HepG2 (cell line): ENCODE data around the gene GNAT3. TPM values are rescaled to one million over a fixed set of nuclear protein-coding genes. Genes with fewer than 3 reads are reported as not detected.

ENCODE experiments used
- HMG20A ChIP-seq: IDR thresholded peaks from 2 replicates; pipeline ENCODE4 v1.6.1; 2016; ENCODE audit warnings: borderline replicate concordance
- IKZF5 ChIP-seq: IDR thresholded peaks from 2 replicates; pipeline ENCODE4 v1.6.1; 2018; ENCODE audit warnings: missing genetic modification reagents, mild to moderate bottlenecking, missing compliant biosample characterization
- MLLT10 ChIP-seq: sonication (generic); formaldehyde crosslinking; IDR thresholded peaks from 2 replicates; pipeline ENCODE4 v1.4.0; 2020; ENCODE audit warnings: missing genetic modification reagents
- NFIB ChIP-seq: sonication (generic); formaldehyde crosslinking; IDR thresholded peaks from 2 replicates; pipeline ENCODE4 v1.9.0; 2021; ENCODE audit warnings: missing genetic modification reagents, mild to moderate bottlenecking, borderline replicate concordance
- PBX3 ChIP-seq: sonication (generic); formaldehyde crosslinking; IDR thresholded peaks from 2 replicates; pipeline ENCODE4 v1.8.1; 2023; ENCODE audit warnings: missing genetic modification reagents, inconsistent platforms, borderline replicate concordance
- PPARG ChIP-seq: conservative IDR thresholded peaks from 2 replicates; pipeline ENCODE4 v1.6.1; 2016; ENCODE audit warnings: missing biosample characterization, missing genetic modification reagents
- TCF7L2 ChIP-seq: IDR thresholded peaks from 2 replicates; pipeline ENCODE4 v1.6.1; 2011; ENCODE audit warnings: mild to moderate bottlenecking, low read depth, low read length, moderate library complexity
- ZNF230 ChIP-seq: sonication (generic); formaldehyde crosslinking; IDR thresholded peaks from 2 replicates; pipeline ENCODE4 v1.4.0; 2020; ENCODE audit warnings: mild to moderate bottlenecking, missing genetic modification reagents
- ZNF329 ChIP-seq: sonication (generic); formaldehyde crosslinking; IDR thresholded peaks from 2 replicates; pipeline ENCODE4 v1.9.0; 2021; ENCODE audit warnings: low read depth, mild to moderate bottlenecking, missing genetic modification reagents
- ZNF598 ChIP-seq: sonication (generic); formaldehyde crosslinking; IDR thresholded peaks from 2 replicates; pipeline ENCODE4 v1.5.1; 2020; ENCODE audit warnings: mild to moderate bottlenecking, missing genetic modification reagents, borderline replicate concordance
- ZNF713 ChIP-seq: sonication (generic); formaldehyde crosslinking; IDR thresholded peaks from 2 replicates; pipeline ENCODE4 v1.4.0; 2020; ENCODE audit warnings: mild to moderate bottlenecking, missing genetic modification reagents
- polyA plus RNA-seq, 8 experiments: library from polyadenylated mRNA; depleted of rRNA in 3 of 8; stranded (reverse) in 7 of 8; unstranded in 1 of 8; fragments of >200 nt; fragmentation: Illumina TruSeq in 4 of 8; extraction: Trizol in 4 of 8; gene quantifications; 2 replicates each; pipeline versions ENCODE4 v1.2.1 to v1.2.3, GENCODE V29; 2011 to 2016; ENCODE audit warnings: low read depth in 4 of 8, missing spikeins in 1 of 8, mixed read lengths in 1 of 8; ENCODE audit not compliant: insufficient read depth in 1 of 8
- total RNA-seq, 5 experiments: library from RNA; depleted of rRNA; stranded (reverse); fragments of >200 nt; fragmentation: Illumina TruSeq; extraction: Trizol; gene quantifications; 2 replicates each; pipeline ENCODE4 v1.2.3, GENCODE V29; 2016; ENCODE audit warnings: low read depth in 1 of 5
- TF ChIP-seq, protein P1 (sequence below), 2 experiments: IDR thresholded peaks; 2 replicates each; pipeline ENCODE4 v1.6.1; 2011 to 2012; ENCODE audit warnings: low read length in 2 of 2, borderline replicate concordance in 1 of 2, low read depth in 1 of 2, mild to moderate bottlenecking in 1 of 2, moderate library complexity in 1 of 2
- TF ChIP-seq, protein P2 (sequence below): sonication (generic); formaldehyde crosslinking; IDR thresholded peaks from 2 replicates; pipeline ENCODE4 v1.4.0; 2020; ENCODE audit warnings: missing genetic modification reagents

GNAT3 gene
- total and polyA plus RNA-seq, 2 of the 13 experiments (the other 11 are each of a cell fraction or from before 2014, with no cell fraction given) = not detected

- TF ChIP-seq ZNF598 (CRISPR knock-in tag) (no peak), ZNF230 (no peak), MLLT10 (CRISPR knock-in tag) (no peak), ZNF329 (CRISPR knock-in tag) (no peak), IKZF5 (CRISPR knock-in tag) (no peak), PBX3 (CRISPR knock-in tag) (no peak), PPARG (CRISPR knock-in tag) (no peak), TCF7L2 (no peak), HMG20A (CRISPR knock-in tag) (no peak), ZNF713 (no peak), NFIB (CRISPR knock-in tag) (no peak)
- TF ChIP-seq, protein P1, sequence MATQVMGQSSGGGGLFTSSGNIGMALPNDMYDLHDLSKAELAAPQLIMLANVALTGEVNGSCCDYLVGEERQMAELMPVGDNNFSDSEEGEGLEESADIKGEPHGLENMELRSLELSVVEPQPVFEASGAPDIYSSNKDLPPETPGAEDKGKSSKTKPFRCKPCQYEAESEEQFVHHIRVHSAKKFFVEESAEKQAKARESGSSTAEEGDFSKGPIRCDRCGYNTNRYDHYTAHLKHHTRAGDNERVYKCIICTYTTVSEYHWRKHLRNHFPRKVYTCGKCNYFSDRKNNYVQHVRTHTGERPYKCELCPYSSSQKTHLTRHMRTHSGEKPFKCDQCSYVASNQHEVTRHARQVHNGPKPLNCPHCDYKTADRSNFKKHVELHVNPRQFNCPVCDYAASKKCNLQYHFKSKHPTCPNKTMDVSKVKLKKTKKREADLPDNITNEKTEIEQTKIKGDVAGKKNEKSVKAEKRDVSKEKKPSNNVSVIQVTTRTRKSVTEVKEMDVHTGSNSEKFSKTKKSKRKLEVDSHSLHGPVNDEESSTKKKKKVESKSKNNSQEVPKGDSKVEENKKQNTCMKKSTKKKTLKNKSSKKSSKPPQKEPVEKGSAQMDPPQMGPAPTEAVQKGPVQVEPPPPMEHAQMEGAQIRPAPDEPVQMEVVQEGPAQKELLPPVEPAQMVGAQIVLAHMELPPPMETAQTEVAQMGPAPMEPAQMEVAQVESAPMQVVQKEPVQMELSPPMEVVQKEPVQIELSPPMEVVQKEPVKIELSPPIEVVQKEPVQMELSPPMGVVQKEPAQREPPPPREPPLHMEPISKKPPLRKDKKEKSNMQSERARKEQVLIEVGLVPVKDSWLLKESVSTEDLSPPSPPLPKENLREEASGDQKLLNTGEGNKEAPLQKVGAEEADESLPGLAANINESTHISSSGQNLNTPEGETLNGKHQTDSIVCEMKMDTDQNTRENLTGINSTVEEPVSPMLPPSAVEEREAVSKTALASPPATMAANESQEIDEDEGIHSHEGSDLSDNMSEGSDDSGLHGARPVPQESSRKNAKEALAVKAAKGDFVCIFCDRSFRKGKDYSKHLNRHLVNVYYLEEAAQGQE (IDR thresholded peaks at IDR 0.05; ENCODE audit: borderline replicate concordance in 1 of 2, low read depth in 1 of 2, low read length in 2 of 2) = no peak
- TF ChIP-seq, protein P2, sequence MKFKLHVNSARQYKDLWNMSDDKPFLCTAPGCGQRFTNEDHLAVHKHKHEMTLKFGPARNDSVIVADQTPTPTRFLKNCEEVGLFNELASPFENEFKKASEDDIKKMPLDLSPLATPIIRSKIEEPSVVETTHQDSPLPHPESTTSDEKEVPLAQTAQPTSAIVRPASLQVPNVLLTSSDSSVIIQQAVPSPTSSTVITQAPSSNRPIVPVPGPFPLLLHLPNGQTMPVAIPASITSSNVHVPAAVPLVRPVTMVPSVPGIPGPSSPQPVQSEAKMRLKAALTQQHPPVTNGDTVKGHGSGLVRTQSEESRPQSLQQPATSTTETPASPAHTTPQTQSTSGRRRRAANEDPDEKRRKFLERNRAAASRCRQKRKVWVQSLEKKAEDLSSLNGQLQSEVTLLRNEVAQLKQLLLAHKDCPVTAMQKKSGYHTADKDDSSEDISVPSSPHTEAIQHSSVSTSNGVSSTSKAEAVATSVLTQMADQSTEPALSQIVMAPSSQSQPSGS (CRISPR knock-in tag) = no peak
Measured at GRCh38 chr7:80420876-80421275, 91.0 kb downstream of the GNAT3 start (continued).
